ENCODE results near the gene NKAIN1.
"Not testable (repeated sequence)": the region's sequence is repeated elsewhere in the genome, so short reads cannot be mapped to it uniquely, and the experiment has no call there.

Gene NKAIN1

DNA sequence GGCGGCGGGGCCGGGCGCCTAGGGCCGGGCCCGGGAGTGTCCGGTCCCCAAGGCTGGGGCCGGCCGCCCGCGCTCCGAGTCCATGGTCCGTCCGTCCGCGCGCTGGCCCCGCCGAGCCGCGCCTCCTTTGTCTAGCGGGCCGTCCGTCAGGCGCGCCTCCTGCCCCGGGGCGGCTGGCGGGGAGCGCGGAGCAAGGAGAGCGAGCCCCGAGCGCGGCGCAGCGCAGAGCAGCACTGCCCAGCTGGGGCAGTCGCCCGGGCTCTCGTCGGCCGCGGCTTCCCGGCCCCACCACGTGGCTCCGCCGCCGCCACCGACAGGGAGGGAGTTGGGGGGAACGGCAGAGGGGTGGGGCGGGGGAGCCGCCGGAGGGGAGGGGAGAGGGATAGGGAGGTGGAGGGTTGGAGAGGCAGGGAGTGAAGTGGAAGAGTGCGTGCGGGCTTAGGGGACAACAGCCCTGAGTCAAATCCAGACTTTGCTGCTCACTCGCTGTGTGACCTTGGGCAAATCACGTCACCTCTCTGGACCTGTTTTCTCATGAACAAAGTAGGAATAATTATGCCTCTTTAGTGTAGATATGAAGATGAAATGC, at the start of gene NKAIN1:
Gene NKAIN1, minus strand, starts transcription at position 235 of the 589 bp plus-strand sequence. CDS start 340 bp downstream, outside the sequence.
- Mint-ChIP-seq H3K27me3 (peaks cover 25% of the 10 kb centered on the region), H3K4me1 (ENCODE audit: low read depth) (peaks cover 17% of the 10 kb centered on the region), H3K36me3 (no peaks in the 10 kb centered on the region), H3K27ac (no peak within 1 kb of the TSS), H3K9me3 (ENCODE audit: low read depth) (no peaks in the 10 kb centered on the region), H3K4me3 (peak within 1 kb of the TSS; percentile 73)

GRCh38 chr1:31289021-31289420, 49.3 kb upstream of the NKAIN1 start:
- no peaks in the 10 kb centered on the region for H3K27me3 Mint-ChIP-seq
- H3K36me3 Mint-ChIP-seq = peaks cover 11% of the 10 kb centered on the region
- no peak overlapping the region for H3K27ac Mint-ChIP-seq
- no peaks in the 10 kb centered on the region for H3K9me3 Mint-ChIP-seq (ENCODE audit: low read depth)
- H3K4me1 Mint-ChIP-seq (ENCODE audit: low read depth) = peaks cover 9% of the 10 kb centered on the region
- H3K4me3 Mint-ChIP-seq = no peak overlapping the region

GRCh38 chr1:31287791-31288190, 48.1 kb upstream of the NKAIN1 start:
- not testable (repeated sequence) for H3K4me3 Mint-ChIP-seq; H3K27me3 Mint-ChIP-seq; H3K36me3 Mint-ChIP-seq; H3K4me1 Mint-ChIP-seq (ENCODE audit: low read depth); H3K27ac Mint-ChIP-seq; H3K9me3 Mint-ChIP-seq (ENCODE audit: low read depth)

DNA sequence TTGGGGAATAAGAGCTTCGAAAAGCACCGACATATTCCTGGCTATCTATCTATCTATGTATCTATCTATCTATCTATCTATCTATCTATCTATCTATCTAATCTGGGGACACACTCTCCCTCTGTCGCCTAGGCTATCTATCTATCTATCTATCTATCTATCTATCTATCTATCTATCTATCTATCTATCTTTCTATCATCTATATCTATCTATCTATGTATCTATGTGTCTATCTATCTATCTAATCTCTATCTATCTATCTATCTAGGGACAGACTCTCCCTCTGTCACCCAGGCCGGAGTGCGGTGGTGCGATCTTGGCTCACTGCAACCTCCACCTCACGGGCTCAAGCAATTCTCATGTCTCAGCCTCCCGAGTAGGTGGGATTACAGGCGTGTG, 42.7 kb upstream of the NKAIN1 start:
- not testable (repeated sequence) for H3K4me3 Mint-ChIP-seq; H3K4me1 Mint-ChIP-seq (ENCODE audit: low read depth); H3K27ac Mint-ChIP-seq; H3K9me3 Mint-ChIP-seq (ENCODE audit: low read depth); H3K27me3 Mint-ChIP-seq
- peaks cover 12% of the 10 kb centered on the region for H3K36me3 Mint-ChIP-seq

- no peaks in the 10 kb centered on the region for H3K9me3 Mint-ChIP-seq (ENCODE audit: low read depth)
- no peak overlapping the region for H3K27ac Mint-ChIP-seq
- H3K36me3 Mint-ChIP-seq = peaks cover 12% of the 10 kb centered on the region
- H3K4me1 Mint-ChIP-seq (ENCODE audit: low read depth) = peaks cover 11% of the 10 kb centered on the region
- H3K27me3 Mint-ChIP-seq = no peaks in the 10 kb centered on the region
- H3K4me3 Mint-ChIP-seq = no peak overlapping the region
Measured at GRCh38 chr1:31273619-31274018, 33.9 kb upstream of the NKAIN1 start.

DNA sequence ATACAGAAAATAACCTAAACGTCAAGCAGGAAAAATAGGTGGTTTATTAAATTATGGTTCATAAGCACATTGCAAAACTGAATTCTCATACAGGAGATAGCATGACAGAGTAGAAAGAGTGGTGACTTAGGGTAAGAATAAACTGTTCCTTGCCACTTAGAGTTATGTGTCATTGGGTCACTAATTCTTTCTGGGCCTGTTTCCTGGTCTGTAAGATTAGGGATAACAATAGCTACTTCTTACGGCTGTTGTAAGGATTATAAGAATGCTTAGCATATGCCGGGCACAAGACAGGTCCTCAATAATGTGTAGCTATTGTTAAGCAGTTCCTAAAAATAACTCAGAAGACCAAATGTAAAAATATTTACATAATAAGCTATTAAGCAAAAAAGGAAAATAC, 32.7 kb upstream of the NKAIN1 start:
- peaks cover 8% of the 10 kb centered on the region for H3K4me1 Mint-ChIP-seq (ENCODE audit: low read depth)
- H3K27me3 Mint-ChIP-seq = no peaks in the 10 kb centered on the region
- H3K36me3 Mint-ChIP-seq = peaks cover 6% of the 10 kb centered on the region
- H3K9me3 Mint-ChIP-seq (ENCODE audit: low read depth) = no peaks in the 10 kb centered on the region
- H3K27ac Mint-ChIP-seq = no peak overlapping the region
- no peak overlapping the region for H3K4me3 Mint-ChIP-seq

DNA sequence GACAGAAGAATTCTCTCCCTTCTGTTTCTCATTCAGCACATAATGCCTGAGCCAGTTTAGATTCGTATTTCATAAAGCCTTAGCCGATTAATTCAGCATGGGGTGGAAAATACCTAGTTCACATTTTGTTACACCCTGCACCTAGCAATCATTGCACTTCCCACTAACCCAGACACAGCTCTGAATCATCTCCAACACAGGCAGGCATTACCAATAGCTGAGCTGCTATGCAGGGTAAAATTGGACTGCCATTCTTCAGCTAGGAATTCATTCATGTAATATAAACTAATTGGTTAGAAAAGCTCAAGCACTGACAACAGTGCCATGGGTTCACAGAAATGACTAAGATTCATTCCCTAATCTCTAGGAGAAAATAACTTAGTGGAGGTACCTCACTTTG, 26.9 kb upstream of the NKAIN1 start:
- H3K27ac Mint-ChIP-seq = no peak overlapping the region
- H3K4me1 Mint-ChIP-seq (ENCODE audit: low read depth) = no peaks in the 10 kb centered on the region
- H3K36me3 Mint-ChIP-seq = peaks cover 8% of the 10 kb centered on the region
- H3K27me3 Mint-ChIP-seq = no peaks in the 10 kb centered on the region
- H3K4me3 Mint-ChIP-seq = no peak overlapping the region
- no peaks in the 10 kb centered on the region for H3K9me3 Mint-ChIP-seq (ENCODE audit: low read depth)

DNA sequence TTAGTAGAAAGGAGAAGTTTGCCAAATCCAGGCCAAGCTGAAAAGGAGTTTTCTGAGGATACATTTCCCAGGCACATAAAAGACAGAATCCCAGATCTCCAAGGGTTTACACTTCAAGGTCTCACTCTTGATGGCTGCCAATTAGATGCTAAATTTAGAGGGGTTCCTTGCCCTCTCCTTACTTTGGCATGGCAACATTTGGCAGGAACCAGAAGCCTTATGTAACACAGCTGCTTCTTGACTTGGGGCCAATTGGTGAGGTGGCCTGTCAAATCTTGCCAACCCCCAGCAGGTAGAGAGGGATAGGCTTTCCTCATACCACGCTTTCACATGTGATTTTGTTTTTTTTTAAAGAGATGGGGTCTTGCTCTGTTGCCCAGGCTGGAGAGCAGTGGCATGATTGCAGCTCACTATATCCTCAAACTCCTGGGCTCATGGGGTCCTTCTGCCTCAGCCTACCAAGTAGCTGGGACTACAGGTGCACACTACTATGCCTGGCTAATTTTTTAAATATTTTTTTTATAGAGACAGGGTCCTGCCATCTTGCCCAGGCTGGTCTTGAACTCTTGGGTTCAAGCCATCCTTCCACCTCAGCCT, 25.2 kb upstream of the NKAIN1 start:
- Mint-ChIP-seq H3K36me3 (peaks cover 4% of the 10 kb centered on the region), H3K27me3 (no peaks in the 10 kb centered on the region), H3K27ac (no peak overlapping the region), H3K4me3 (no peak overlapping the region), H3K9me3 (ENCODE audit: low read depth) (no peaks in the 10 kb centered on the region), H3K4me1 (ENCODE audit: low read depth) (no peaks in the 10 kb centered on the region)

GRCh38 chr1:31263408-31263807, 23.7 kb upstream of the NKAIN1 start:
- H3K4me3 Mint-ChIP-seq = no peak overlapping the region
- H3K9me3 Mint-ChIP-seq (ENCODE audit: low read depth) = no peaks in the 10 kb centered on the region
- H3K27ac Mint-ChIP-seq = no peak overlapping the region
- no peaks in the 10 kb centered on the region for H3K27me3 Mint-ChIP-seq
- H3K36me3 Mint-ChIP-seq = peaks cover 8% of the 10 kb centered on the region
- no peaks in the 10 kb centered on the region for H3K4me1 Mint-ChIP-seq (ENCODE audit: low read depth)

DNA sequence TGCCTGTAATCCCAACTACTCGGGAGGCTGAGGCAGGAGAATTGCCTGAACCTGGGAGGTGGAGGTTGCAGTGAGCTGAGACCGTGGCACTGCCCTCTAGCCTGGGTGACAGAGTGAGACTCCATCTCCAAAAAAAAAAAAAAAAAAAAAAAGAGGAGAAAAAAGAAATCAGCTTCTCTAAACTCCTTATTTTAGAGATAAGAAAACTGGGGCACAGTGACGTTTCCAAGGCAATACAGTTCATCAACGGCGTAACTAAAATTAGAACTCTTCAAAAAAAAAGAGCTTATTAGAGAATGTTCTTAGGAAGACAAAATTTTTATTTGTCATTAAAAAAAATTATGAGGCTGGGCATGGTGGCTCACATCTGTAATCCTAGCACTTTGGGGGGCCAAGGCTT, 22.7 kb upstream of the NKAIN1 start:
- not testable (repeated sequence) for H3K4me3 Mint-ChIP-seq; H3K27ac Mint-ChIP-seq; H3K4me1 Mint-ChIP-seq (ENCODE audit: low read depth); H3K27me3 Mint-ChIP-seq; H3K9me3 Mint-ChIP-seq (ENCODE audit: low read depth)
- H3K36me3 Mint-ChIP-seq = peaks cover 14% of the 10 kb centered on the region

DNA sequence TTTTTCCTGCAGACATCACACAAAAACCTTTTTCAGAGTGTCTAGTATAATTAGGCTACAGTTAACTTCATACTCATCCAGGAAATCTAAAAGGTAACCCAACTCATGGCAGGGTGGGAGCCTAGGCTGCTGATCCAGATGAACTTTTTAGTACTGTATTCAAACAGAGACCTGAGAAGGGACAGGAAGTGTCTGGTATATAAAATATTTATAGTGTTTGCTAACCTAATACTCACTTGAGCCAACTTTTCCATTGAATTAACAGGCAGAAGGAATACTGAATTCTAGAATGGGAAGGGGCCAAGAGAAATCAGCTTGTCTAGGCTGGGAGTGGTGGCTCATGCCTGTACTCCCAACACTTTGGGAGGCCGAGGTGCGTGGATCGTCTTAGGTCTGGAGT, 22.2 kb upstream of the NKAIN1 start:
- Mint-ChIP-seq H3K27me3 (no peaks in the 10 kb centered on the region), H3K4me1 (ENCODE audit: low read depth) (no peaks in the 10 kb centered on the region), H3K27ac (no peak overlapping the region), H3K4me3 (no peak overlapping the region), H3K9me3 (ENCODE audit: low read depth) (no peaks in the 10 kb centered on the region), H3K36me3 (peaks cover 12% of the 10 kb centered on the region)

DNA sequence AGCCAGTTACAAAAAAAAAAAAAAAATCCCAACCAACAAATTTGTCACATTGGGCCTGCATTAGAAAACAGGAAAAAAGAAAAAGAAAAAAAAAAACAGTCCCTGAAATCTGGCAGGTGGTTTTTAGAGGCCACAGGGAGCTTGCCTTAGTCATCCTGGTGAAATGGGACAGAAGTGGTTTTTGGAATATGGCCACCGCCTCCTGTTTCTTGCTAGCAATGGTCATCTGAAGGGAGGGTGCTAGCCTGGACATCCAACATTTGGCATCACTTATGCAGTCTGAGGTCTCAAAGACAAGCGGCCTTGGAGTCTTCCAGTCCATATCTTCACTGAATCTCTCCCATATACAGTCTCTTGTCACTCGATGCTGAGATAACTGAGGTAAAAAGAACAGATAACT, 20.1 kb upstream of the NKAIN1 start:
- Mint-ChIP-seq H3K4me1 (ENCODE audit: low read depth) (no peaks in the 10 kb centered on the region), H3K4me3 (no peak overlapping the region), H3K27ac (no peak overlapping the region), H3K27me3 (no peaks in the 10 kb centered on the region), H3K9me3 (ENCODE audit: low read depth) (no peaks in the 10 kb centered on the region), H3K36me3 (peaks cover 10% of the 10 kb centered on the region)

DNA sequence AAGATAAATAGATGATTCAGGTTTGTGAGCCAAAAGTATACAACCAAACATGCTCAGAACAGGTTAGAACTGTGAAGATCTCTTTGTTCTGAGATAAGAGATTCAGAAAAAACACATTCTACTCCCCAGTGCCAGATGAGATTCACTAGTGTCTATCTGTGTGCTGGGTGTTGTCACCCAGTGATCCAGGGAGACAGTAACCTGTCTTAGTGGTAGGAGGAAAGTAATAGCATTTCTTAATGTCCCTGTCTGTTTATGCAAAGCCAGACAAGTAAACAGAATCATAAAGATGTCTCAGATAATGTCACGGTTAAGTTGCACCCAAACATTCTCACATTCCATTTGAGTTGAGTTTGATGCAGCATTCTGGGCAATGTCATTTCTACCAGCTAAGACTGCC, 18.9 kb upstream of the NKAIN1 start:
- H3K9me3 Mint-ChIP-seq (ENCODE audit: low read depth) = no peaks in the 10 kb centered on the region
- no peaks in the 10 kb centered on the region for H3K27me3 Mint-ChIP-seq
- H3K4me1 Mint-ChIP-seq (ENCODE audit: low read depth) = no peaks in the 10 kb centered on the region
- H3K27ac Mint-ChIP-seq = no peak overlapping the region
- peaks cover 10% of the 10 kb centered on the region for H3K36me3 Mint-ChIP-seq
- H3K4me3 Mint-ChIP-seq = no peak overlapping the region

- Mint-ChIP-seq H3K27me3 (no peaks in the 10 kb centered on the region), H3K36me3 (peaks cover 10% of the 10 kb centered on the region), H3K27ac (no peak overlapping the region), H3K4me1 (ENCODE audit: low read depth) (no peaks in the 10 kb centered on the region), H3K9me3 (ENCODE audit: low read depth) (no peaks in the 10 kb centered on the region), H3K4me3 (no peak overlapping the region)
Measured at GRCh38 chr1:31257213-31257612, 17.5 kb upstream of the NKAIN1 start.

- Mint-ChIP-seq H3K9me3 (ENCODE audit: low read depth) (no peaks in the 10 kb centered on the region), H3K36me3 (no peaks in the 10 kb centered on the region)
Measured at GRCh38 chr1:31249854-31250253, 10.2 kb upstream of the NKAIN1 start.

DNA sequence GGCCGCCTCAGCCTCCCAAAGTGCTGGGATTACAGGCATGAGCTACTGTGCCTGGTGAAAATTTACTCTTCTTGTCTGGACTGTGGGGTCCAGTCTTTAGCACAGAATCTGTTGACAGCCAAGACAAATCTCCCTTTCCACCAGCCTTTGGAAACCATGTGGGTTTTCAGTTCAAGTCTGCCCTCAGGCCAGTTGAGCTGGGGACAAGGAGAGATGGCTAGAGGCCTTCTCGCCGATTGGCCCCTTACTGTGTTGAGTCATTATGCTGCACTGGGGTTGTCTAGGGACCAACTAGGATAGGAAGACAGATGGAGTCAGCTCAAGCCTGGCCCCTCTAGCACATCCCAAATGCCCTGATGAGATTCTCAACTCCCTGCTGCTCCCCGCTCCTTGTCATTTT, 8.6 kb upstream of the NKAIN1 start:
- Mint-ChIP-seq H3K9me3 (ENCODE audit: low read depth) (no peaks in the 10 kb centered on the region), H3K27ac (no peak overlapping the region), H3K36me3 (no peaks in the 10 kb centered on the region), H3K4me1 (ENCODE audit: low read depth) (no peaks in the 10 kb centered on the region), H3K27me3 (no peaks in the 10 kb centered on the region), H3K4me3 (no peak overlapping the region)

More at GRCh38 chr1:31249854-31250253, 10.2 kb upstream of the NKAIN1 start:
- H3K27me3 Mint-ChIP-seq = no peaks in the 10 kb centered on the region
- H3K27ac Mint-ChIP-seq = no peak overlapping the region
- H3K4me1 Mint-ChIP-seq (ENCODE audit: low read depth) = no peaks in the 10 kb centered on the region
- H3K4me3 Mint-ChIP-seq = no peak overlapping the region

All from activated naive CD8-positive, alpha-beta T cell (primary cell).